ENCODE data around the gene CD151.

Gene CD151

DNA sequence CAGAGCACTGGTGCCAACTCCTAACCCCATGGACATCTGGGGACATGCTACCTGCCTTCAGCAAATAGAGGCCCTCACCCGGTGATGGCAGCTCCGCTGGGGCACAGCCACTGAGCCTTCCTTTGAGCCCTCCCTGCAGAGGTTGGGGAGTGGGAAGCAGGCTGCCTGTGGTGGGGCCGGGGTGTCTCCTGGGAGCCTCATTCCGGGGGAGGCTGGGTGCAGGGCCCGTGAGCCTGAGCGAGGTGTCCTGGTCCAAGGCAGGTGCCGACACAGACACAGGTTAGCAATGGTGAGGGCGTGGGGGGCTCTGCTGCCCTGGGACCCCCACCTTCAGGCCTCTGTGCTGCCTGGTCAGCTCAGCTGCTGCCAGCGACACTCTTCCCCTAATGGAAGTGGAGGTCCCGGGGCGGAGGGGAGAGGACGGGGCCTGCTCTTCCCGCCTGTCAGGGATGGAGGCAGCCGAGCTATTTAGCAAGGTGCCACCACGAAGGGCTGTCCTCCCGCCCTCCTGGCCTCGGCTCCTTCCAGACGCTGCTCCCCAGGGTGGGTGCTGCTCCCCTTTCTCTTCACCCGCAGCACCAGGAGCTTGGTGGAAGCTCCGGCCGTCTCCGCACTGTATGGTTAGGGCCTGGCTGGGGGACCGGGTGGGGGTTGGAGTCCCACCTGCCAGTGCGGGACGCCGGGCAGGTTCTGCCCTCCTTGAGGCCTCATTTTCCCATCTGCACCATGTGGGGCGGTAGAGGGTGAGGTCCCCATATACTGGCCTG, 21.1 kb downstream of the CD151 start:
- H3K4me3 ChIP-seq (ENCODE audit: low read depth, low read length), result no peak overlapping the region
- DNase-seq (ENCODE audit: low read depth), result no peak

GRCh38 chr11:854601-855329, 22.0 kb downstream of the CD151 start:
- no peak overlapping the region for H3K4me3 ChIP-seq (ENCODE audit: low read depth, low read length)
- no peak for DNase-seq (ENCODE audit: low read depth)

GRCh38 chr11:855330-855674, 22.6 kb downstream of the CD151 start:
- H3K4me3 ChIP-seq (ENCODE audit: low read depth, low read length), result no peak overlapping the region
- DNase-seq (ENCODE audit: low read depth), result no peak

- no peak overlapping the region for H3K4me3 ChIP-seq (ENCODE audit: low read depth, low read length)
- DNase-seq (ENCODE audit: low read depth), result no peak
These were observed 23.0 kb downstream of the CD151 start for GRCh38 chr11:855796-856195.

GRCh38 chr11:856397-856796, 23.6 kb downstream of the CD151 start:
- no peak overlapping the region for H3K4me3 ChIP-seq (ENCODE audit: low read depth, low read length)
- DNase-seq (ENCODE audit: low read depth), result no peak

DNA sequence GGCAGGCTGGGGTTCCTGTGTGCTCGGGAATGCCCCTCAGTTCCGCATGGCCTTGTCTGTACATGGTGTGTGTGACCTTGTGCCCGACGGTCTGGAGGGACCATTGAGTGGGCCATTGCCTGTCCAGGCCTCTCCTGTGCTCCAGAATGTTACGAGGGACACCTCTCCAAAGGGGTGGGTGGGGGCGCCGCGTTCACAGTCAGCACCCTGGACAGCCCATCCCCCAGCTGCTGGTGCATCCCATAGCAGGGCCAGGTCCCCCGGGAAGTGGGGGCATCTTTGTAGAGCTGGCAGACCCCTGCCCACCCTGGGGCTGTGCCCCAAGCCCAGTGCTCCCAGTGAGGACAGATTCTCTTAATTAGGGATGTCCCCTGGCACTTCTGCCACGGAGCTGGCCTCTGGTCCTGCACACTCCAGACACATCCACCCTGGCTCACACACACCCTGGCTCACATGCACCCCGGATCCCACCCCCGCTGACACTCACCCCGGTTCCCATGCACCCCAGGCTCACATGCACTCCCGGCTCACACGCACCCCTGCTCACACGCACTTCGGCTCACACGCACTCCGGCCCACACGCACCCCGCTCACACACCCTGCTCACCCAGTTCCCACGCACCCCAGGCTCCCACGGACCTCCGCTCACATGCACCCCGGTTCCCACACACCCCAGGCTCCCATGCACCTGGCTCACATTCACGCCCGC, 25.5 kb downstream of the CD151 start:
- DNase-seq (ENCODE audit: low read depth), result no peak
- H3K4me3 ChIP-seq (ENCODE audit: low read depth, low read length), result no peak overlapping the region

- DNase-seq (ENCODE audit: low read depth), result no peak
- H3K4me3 ChIP-seq (ENCODE audit: low read depth, low read length), result peak overlapping the region; percentile 11
These were observed 26.1 kb downstream of the CD151 start for GRCh38 chr11:858762-859339.

DNA sequence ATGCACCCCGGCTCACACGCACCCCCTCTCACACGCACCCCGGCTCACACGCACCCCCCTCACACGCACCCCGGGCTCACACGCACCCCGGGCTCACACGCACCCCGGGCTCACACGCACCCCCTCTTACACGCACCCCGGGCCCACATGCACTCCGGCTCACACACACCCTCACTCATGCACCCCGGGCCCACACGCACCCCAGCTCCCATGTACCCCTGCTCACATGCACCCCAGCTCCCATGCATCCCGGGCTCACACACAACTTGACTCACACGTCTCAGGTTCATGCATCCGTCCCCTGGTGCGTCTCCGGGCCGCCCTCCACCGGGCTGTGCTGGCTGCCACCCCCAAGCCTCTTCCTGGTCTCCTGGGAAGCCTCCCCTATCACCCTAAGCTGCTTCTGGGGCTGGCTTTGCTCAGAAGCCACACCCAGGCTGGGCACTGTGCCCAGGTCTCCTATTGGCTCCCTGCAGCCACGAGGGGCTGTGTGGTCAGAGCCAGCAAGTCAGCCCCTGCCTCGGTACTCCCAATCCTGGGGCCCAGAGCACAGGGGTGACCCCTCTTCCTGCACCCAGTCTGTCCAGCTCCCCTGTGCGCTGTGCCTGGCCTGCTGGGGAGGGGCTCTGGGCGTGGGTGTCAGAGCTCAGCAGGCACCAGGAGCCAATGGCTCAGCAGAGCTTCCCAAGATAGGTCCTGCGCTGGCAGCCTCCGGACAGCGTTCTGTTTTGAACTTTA, 26.8 kb downstream of the CD151 start:
- H3K4me3 ChIP-seq (ENCODE audit: low read depth, low read length), result peak overlapping the region; percentile 36
- DNase-seq (ENCODE audit: low read depth), result peak; percentile 83

DNA sequence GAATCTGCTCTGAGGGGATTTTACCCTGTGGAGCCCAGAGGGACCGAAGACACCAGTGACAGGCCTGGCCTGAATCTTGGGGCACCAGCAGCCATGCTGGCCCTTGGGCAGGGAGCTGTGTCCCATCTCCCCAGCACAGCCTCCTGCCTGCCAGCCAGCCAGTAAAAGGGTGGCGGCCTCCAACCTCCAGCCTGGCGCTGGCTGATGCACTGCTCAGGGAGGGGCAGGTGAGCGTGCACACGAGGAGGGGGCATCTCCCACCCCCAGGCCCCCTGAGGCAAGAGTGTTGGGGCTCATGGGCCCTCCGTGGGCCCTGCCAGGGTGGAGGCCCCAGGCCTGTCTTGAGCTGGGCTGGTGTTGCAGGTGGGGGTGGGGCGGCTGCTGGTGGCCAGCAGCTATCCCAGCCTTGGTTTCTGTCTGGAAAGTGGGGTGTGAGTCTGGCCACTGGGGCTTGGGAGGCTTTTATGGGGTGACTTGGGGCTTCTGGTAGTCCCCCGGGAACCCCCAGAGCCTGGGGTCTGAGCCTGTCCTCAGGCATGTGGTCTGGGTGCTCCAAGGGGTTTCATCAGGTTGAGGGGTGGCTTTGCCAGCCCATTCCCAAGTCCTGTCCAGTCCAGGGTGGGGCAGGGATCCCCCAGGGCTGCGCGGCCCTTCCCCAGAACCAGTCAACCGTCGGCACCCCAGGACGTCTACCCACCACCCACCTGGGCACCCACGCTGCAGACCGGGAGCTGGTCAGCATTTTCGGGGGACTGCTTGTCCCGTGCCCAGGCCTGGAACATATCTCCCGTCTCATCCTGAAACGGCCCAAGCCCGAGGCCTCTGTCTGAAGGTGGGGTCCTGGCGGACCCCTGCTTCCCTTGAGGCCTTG, 27.7 kb downstream of the CD151 start:
- no peak for DNase-seq (ENCODE audit: low read depth)
- H3K4me3 ChIP-seq (ENCODE audit: low read depth, low read length), result no peak overlapping the region

GRCh38 chr11:861105-861479, 28.3 kb downstream of the CD151 start:
- no peak overlapping the region for H3K4me3 ChIP-seq (ENCODE audit: low read depth, low read length)
- DNase-seq (ENCODE audit: low read depth), result no peak

DNA sequence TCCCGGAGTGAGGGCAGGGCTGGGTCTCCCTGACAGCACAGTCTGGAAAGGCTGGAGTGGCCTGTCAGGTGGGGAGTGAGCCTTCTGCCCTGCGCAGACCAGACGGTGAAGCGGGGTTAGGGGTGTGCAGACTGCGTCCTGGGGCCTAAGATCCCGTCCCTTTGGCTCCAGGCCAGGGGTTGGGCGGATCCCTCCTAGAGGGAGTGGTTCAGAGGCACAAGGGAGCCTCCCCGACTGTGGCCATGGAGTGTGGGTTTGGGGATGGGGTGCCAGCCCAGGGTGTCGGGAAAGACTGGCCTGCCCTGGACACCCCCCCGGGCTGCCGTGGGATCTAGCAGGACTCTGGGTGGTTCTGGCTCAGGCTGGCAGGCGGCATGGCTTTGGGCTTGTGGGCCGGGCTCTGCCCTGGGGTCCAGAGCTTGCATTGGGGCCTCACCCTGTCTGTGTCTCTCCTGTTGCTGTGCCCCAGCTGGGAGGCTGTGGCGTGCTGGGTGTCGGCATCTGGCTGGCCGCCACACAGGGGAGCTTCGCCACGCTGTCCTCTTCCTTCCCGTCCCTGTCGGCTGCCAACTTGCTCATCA, 29.4 kb downstream of the CD151 start:
- no peak overlapping the region for H3K4me3 ChIP-seq (ENCODE audit: low read depth, low read length)
- no peak for DNase-seq (ENCODE audit: low read depth)

- H3K4me3 ChIP-seq (ENCODE audit: low read depth, low read length), result no peak overlapping the region
- no peak for DNase-seq (ENCODE audit: low read depth)
These were observed 29.9 kb downstream of the CD151 start for GRCh38 chr11:862696-863022.

DNA sequence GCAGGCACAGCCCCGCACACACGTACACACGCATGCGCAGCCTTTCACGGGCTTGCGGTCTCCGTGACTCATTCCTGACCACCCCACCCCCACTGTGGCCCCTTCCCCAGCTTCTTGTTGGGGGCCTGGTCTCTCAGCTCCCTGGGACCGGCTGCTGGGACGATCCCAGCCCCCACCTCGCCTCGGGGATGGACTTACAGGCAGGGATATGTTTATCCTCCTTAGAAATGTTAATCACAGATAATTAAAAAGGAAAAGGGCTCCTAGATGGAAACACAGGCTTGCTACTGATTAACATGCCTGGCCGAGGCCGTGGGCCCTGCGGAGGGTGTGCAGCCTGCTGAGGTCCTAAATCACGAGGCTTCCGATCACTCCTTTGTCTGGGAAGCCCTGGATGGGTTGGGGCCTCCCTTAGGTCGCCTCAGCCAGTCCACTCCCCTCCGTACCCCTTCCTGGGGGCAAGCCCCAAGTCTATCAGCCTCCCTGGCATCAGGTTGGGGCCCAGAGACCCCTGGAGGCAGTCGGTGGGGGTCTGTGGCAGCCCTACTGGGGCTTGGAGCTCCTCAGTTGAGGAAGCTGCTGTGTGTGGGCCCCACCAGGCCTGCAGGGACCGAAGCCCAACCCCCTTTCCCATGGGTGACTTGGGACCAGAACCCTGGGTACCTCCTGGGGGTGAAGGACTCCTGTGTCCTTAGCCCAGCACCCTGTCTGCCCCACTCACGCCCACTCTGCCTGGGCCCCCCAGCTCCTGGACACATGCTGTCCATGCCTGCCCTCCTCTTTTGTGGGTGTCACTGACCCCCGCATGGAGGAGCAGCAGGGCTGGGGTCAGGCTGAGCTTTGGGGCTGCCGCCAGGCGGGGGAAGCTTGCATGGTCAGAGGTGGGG, 30.5 kb downstream of the CD151 start:
- DNase-seq (ENCODE audit: low read depth), result no peak
- no peak overlapping the region for H3K4me3 ChIP-seq (ENCODE audit: low read depth, low read length)

DNA sequence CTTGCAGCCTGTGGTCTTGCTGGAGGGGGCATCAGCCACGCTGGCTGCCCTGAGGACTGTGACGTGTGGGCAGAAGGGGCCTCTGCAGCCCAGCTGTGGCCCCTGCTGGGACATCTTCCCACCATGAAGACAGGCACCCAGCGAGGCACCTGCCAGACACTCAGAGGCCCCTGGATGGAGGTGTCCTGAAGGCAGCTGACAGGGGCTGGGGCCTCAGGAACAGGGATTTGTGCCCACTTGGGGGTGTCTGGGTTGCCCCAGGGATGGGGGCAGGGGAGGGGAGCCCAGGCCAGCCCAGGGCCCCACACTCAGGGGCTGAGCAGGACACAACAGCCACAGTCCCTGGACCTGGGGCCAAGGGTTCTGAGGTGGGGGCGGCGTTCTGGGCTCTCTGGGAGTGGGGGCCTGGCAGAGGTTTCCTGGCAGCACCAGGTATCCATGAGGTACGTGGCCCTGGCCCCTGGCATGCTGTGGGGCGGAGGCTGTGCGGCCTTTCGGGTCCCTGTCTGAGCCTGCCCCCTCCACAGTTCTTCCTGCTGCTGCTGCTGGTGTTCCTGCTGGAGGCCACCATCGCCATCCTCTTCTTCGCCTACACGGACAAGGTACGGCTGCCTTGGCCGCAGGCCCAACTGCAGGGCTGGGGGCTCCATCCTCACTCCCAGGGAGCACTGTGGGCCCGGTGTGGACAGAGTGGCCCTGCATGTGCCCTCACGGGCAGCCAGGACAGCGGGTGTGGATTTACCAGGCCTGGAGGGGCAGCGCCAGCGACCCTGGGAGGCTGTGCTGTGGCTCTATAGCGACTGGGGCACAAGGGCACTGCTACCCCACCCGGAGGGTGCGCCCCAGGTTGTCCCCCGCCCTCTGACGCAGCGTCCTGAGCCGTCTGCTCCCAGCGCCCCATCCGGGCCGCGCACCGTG, 31.4 kb downstream of the CD151 start:
- H3K4me3 ChIP-seq (ENCODE audit: low read depth, low read length), result no peak overlapping the region
- DNase-seq (ENCODE audit: low read depth), result no peak

- no peak overlapping the region for H3K4me3 ChIP-seq (ENCODE audit: low read depth, low read length)
- DNase-seq (ENCODE audit: low read depth), result no peak
These were observed 32.1 kb downstream of the CD151 start for GRCh38 chr11:864898-865297.
